Nephron progenitor cell (in vitro differentiated cells): ENCODE data around the gene PAPPA.

Source experiments
- DNase-seq: peaks from one replicate; pipeline ENCODE4 v3.0.0; 2021
- H3K27ac Mint-ChIP-seq: 2 replicates; pipeline ENCODE4 v1.8.0; 2021; ENCODE audit warnings: mild to moderate bottlenecking, moderate library complexity, mixed read lengths
- H3K27me3 Mint-ChIP-seq: 2 replicates; pipeline ENCODE4 v1.8.0; 2021; ENCODE audit warnings: mild to moderate bottlenecking, low read depth, mixed read lengths; ENCODE audit not compliant: poor library complexity
- H3K36me3 Mint-ChIP-seq: 2 replicates; pipeline ENCODE4 v1.8.0; 2021; ENCODE audit warnings: low read depth, mixed read lengths
- H3K4me1 Mint-ChIP-seq: 2 replicates; pipeline ENCODE4 v1.8.0; 2021; ENCODE audit warnings: mixed read lengths
- H3K4me3 Mint-ChIP-seq: 2 replicates; pipeline ENCODE4 v1.8.0; 2021; ENCODE audit warnings: mild to moderate bottlenecking, moderate library complexity, mixed read lengths
- H3K9me3 Mint-ChIP-seq: 2 replicates; pipeline ENCODE4 v1.8.0; 2021; ENCODE audit warnings: mild to moderate bottlenecking, moderate library complexity, mixed read lengths
- TF ChIP-seq, protein P1 (sequence below): fragments of 200-600 bp; sonication (generic); IDR thresholded peaks from 2 replicates; pipeline ENCODE4 v1.5.0; 2021; ENCODE audit warnings: antibody characterized with exemption

PAPPA gene

DNA sequence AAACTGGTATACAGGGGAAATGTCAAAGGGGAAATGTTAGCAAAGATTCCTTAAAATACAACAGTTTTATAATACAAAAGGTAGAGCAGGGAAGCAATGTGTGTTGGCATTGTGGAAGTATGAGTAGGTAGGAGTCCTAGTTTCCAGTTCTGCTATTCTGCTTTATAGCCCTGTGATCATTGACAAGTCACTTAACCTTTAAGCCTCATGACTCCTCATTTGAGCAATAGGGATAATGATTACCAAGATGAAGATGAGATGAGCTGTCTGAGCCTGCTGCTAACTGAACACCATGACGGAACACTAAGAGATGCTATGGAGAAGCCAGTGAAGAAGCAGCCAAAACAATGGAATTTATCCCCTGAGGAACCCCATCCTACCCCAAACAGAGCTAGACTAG, 251.7 kb downstream of the PAPPA start:
- Mint-ChIP-seq H3K27ac (no peak overlapping the region), H3K4me1 (no peaks in the 10 kb centered on the region), H3K36me3 (no peaks in the 10 kb centered on the region), H3K9me3 (no peaks in the 10 kb centered on the region), H3K27me3 (peaks cover 9% of the 10 kb centered on the region), H3K4me3 (no peak overlapping the region)
- no peak for DNase-seq
- TF ChIP-seq, protein P1, sequence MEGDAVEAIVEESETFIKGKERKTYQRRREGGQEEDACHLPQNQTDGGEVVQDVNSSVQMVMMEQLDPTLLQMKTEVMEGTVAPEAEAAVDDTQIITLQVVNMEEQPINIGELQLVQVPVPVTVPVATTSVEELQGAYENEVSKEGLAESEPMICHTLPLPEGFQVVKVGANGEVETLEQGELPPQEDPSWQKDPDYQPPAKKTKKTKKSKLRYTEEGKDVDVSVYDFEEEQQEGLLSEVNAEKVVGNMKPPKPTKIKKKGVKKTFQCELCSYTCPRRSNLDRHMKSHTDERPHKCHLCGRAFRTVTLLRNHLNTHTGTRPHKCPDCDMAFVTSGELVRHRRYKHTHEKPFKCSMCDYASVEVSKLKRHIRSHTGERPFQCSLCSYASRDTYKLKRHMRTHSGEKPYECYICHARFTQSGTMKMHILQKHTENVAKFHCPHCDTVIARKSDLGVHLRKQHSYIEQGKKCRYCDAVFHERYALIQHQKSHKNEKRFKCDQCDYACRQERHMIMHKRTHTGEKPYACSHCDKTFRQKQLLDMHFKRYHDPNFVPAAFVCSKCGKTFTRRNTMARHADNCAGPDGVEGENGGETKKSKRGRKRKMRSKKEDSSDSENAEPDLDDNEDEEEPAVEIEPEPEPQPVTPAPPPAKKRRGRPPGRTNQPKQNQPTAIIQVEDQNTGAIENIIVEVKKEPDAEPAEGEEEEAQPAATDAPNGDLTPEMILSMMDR: no peak

DNA sequence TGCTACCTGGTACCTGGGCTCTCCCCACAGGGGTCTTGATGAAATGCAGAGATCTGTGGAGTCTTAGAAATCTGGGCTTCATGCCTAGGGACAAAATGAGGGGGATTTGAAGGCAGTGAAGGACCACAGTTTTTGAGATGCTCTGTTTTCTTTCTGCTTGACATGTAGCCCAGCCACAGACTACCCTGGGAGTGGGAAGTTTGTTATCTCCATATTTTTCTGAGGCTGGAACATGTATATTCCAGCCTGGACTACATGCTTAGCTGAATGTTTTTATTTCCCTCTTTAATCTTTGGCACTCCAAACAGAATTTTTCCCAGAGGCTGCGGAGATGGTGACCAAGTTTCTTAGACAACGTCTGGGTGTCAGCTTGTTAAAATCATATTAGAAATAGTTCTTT, 252.9 kb downstream of the PAPPA start:
- H3K27ac Mint-ChIP-seq: no peak overlapping the region
- no peak for DNase-seq
- TF ChIP-seq, protein P1: no peak
- H3K4me1 Mint-ChIP-seq: no peaks in the 10 kb centered on the region
- H3K4me3 Mint-ChIP-seq: no peak overlapping the region
- H3K9me3 Mint-ChIP-seq: no peaks in the 10 kb centered on the region
- H3K27me3 Mint-ChIP-seq: peaks cover 9% of the 10 kb centered on the region
- no peaks in the 10 kb centered on the region for H3K36me3 Mint-ChIP-seq

DNA sequence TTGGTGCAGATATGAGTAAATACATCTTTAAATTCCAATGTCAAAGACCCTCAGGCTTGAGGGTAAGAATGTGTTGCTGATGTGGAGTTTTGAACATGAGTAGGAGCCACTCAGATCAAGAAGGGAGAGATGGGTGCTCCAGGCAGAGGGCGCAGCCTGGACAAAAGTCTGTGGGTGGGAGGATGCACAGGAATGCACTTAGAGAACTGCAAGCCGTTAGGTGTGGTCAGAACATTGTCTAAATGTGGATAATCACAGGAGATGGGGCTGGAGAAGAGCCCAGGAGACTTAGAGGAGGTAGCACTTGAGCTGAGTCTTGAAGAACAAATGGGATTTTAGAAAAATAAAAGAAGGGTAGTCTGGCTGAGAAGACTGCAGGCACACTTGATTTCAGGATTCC, 255.5 kb downstream of the PAPPA start:
- TF ChIP-seq, protein P1: no peak
- H3K27me3 Mint-ChIP-seq: peaks cover 5% of the 10 kb centered on the region
- H3K27ac Mint-ChIP-seq: no peak overlapping the region
- H3K4me1 Mint-ChIP-seq: peaks cover 4% of the 10 kb centered on the region
- no peaks in the 10 kb centered on the region for H3K36me3 Mint-ChIP-seq
- DNase-seq: no peak
- H3K4me3 Mint-ChIP-seq: no peak overlapping the region
- H3K9me3 Mint-ChIP-seq: no peaks in the 10 kb centered on the region

DNA sequence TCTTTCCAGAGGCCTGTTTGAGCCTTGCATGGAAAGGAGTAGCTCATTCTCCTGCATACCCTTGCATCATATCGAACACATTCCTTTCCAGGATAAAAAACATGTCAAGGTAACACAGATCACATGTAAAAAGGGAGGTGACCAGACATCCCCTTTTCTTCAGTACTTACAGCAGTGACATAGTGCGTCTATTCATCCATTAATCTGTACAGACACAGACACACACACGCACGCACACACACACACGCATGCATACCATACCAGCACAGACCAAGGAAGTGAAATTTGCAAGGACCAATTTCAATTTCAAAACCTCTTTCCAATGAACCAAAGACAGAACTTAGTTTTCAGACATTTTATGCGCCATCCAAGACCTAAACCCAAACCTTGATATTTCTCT, 256.0 kb downstream of the PAPPA start:
- Mint-ChIP-seq H3K4me3 (no peak overlapping the region), H3K36me3 (no peaks in the 10 kb centered on the region), H3K27me3 (peaks cover 5% of the 10 kb centered on the region), H3K27ac (no peak overlapping the region), H3K9me3 (no peaks in the 10 kb centered on the region), H3K4me1 (peaks cover 4% of the 10 kb centered on the region)
- no peak for DNase-seq
- TF ChIP-seq, protein P1: no peak

DNA sequence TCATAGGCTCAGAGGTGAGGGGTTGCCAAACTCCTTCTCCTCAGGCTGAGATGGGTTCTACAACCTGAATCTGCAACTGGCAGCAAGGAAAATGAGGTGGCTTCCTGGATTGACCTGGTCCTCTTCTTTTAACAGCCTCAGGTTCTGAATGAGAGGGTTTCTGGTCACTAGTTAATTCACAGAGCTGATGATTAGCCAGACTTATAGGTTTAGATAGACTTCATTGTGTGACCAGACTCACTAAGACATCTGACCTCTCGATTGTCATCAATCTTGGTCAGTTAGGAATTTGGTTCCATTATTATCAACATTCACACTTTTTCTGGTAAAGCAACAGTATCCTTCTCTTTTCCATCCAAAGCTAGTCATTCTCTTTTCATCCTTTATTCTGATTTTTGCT, 257.9 kb downstream of the PAPPA start:
- Mint-ChIP-seq H3K27me3 (peaks cover 5% of the 10 kb centered on the region), H3K36me3 (no peaks in the 10 kb centered on the region)
- DNase-seq: no peak

DNA sequence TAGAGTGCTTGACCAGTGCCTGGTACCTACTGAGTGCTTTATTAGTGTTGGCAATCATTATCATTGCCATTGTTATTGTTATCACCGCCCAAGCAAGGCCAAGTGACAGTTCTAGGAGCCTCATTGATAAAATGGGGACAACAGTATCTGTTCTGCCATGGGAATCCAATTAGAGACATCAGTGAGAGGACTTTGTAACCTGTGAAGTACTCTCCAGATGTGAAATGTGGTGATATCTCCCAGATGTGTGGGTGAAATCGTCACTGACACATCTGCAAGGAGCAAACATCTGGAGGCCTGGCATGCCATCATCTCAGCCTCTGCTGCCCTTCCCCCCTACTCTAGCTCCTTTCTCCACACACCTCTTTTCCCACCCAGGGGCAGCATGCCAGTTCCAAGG, 260.8 kb downstream of the PAPPA start:
- H3K27ac Mint-ChIP-seq: no peak overlapping the region
- no peak overlapping the region for H3K4me3 Mint-ChIP-seq

More for the DNA sequence above, 257.9 kb downstream of the PAPPA start:
- Mint-ChIP-seq H3K27ac (no peak overlapping the region), H3K4me3 (no peak overlapping the region), H3K4me1 (peaks cover 9% of the 10 kb centered on the region), H3K9me3 (no peaks in the 10 kb centered on the region)
- TF ChIP-seq, protein P1: no peak

More for the DNA sequence above, 260.8 kb downstream of the PAPPA start:
- TF ChIP-seq, protein P1: no peak
- Mint-ChIP-seq H3K9me3 (no peaks in the 10 kb centered on the region), H3K36me3 (no peaks in the 10 kb centered on the region), H3K4me1 (peaks cover 38% of the 10 kb centered on the region), H3K27me3 (peaks cover 5% of the 10 kb centered on the region)
- no peak for DNase-seq
